OCI-LY3 (cell line): ENCODE measurements around the gene RAD50.

Experiments
- H2AFZ ChIP-seq: fragments of 200-600, 300-600 bp; shearing (Covaris generic); 2 replicates; pipeline ENCODE4 v1.6.0; 2014; ENCODE audit warnings: antibody characterized with exemption, low read depth, low read length
- H3K27ac ChIP-seq: fragments of 200-600, 300-600 bp; sonication (generic); 2 replicates; pipeline ENCODE4 v1.5.1; 2014; ENCODE audit warnings: mild to moderate bottlenecking, low read length, moderate library complexity, mixed read lengths
- H3K27me3 ChIP-seq: fragments of 200-600, 300-600 bp; sonication (generic); 2 replicates; pipeline ENCODE4 v1.6.1; 2014; ENCODE audit warnings: low read depth, low read length, mixed read lengths
- H3K36me3 ChIP-seq: fragments of 200-600, 300-600 bp; sonication (generic); replicated peaks from 2 replicates; pipeline ENCODE3; 2014; ENCODE audit warnings: low read depth, low read length, mixed read lengths
- H3K4me1 ChIP-seq: fragments of 300-600, 200-600 bp; sonication (generic); 2 replicates; pipeline ENCODE4 v1.6.1; 2014; ENCODE audit warnings: low read length, mixed read lengths
- H3K4me2 ChIP-seq: fragments of 200-600, 300-600 bp; sonication (generic); 2 replicates; pipeline ENCODE4 v1.6.1; 2014; ENCODE audit warnings: low read length, mixed read lengths
- H3K4me3 ChIP-seq: fragments of 300-600, 200-600 bp; sonication (generic); 2 replicates; pipeline ENCODE4 v1.5.1; 2014; ENCODE audit warnings: antibody characterized with exemption, mild to moderate bottlenecking, low read length, moderate library complexity
- H3K79me2 ChIP-seq: fragments of 300-600, 200-600 bp; shearing (Covaris generic); 2 replicates; pipeline ENCODE4 v1.6.1; 2014; ENCODE audit warnings: mild to moderate bottlenecking, low read length, mixed read lengths
- H3K9ac ChIP-seq: fragments of 300-600, 200-600 bp; shearing (Covaris generic); 2 replicates; pipeline ENCODE4 v1.6.0; 2014; ENCODE audit warnings: mild to moderate bottlenecking, low read length, moderate library complexity
- H3K9me3 ChIP-seq: fragments of 200-600, 300-600 bp; shearing (Covaris generic); 2 replicates; pipeline ENCODE4 v1.6.1; 2014; ENCODE audit warnings: low read length, mixed read lengths; ENCODE audit not compliant: insufficient read depth
- H4K20me1 ChIP-seq: fragments of 200-600, 300-600 bp; sonication (generic); 2 replicates; pipeline ENCODE4 v1.6.1; 2016; ENCODE audit warnings: low read length, mixed read lengths; ENCODE audit not compliant: insufficient read depth
- EZH2phosphoT487 ChIP-seq: fragments of 200-600 bp; shearing (Covaris generic); IDR thresholded peaks from 2 replicates; pipeline ENCODE4 v1.6.1; 2018; ENCODE audit warnings: antibody characterized with exemption, mixed run types, low read depth
- TF ChIP-seq, protein P1 (sequence below): fragments of 200-600, 300-600 bp; sonication (generic); IDR thresholded peaks from 2 replicates; pipeline ENCODE4 v1.5.1; 2014; ENCODE audit warnings: antibody characterized with exemption, low read length, low read depth

Gene RAD50

GRCh38 chr5:132525299-132525724 is 31.5 kb upstream of the RAD50 start:
- H3K79me2 ChIP-seq = no peaks in the 10 kb centered on the region
- H3K4me3 ChIP-seq = peak overlapping the region; percentile 43; the same call in 1 of the 2 replicates
- H4K20me1 ChIP-seq = no peaks in the 10 kb centered on the region
- H3K36me3 ChIP-seq = peaks cover 7% of the 10 kb centered on the region
- peak overlapping the region; percentile 72 for H3K4me2 ChIP-seq
- H3K27ac ChIP-seq = peak overlapping the region; percentile 88
- peak overlapping the region; percentile 28; the same call in 1 of the 2 replicates for H3K9ac ChIP-seq
- 0 out of 2 replicates have a peak, but pooled peaks cover 16% of the 10 kb centered on the region for H3K9me3 ChIP-seq
- H2AFZ ChIP-seq = no peak overlapping the region
- TF ChIP-seq, protein P1, sequence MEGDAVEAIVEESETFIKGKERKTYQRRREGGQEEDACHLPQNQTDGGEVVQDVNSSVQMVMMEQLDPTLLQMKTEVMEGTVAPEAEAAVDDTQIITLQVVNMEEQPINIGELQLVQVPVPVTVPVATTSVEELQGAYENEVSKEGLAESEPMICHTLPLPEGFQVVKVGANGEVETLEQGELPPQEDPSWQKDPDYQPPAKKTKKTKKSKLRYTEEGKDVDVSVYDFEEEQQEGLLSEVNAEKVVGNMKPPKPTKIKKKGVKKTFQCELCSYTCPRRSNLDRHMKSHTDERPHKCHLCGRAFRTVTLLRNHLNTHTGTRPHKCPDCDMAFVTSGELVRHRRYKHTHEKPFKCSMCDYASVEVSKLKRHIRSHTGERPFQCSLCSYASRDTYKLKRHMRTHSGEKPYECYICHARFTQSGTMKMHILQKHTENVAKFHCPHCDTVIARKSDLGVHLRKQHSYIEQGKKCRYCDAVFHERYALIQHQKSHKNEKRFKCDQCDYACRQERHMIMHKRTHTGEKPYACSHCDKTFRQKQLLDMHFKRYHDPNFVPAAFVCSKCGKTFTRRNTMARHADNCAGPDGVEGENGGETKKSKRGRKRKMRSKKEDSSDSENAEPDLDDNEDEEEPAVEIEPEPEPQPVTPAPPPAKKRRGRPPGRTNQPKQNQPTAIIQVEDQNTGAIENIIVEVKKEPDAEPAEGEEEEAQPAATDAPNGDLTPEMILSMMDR = no peak
- TF ChIP-seq EZH2phosphoT487 = no peak
- no peaks in the 10 kb centered on the region for H3K27me3 ChIP-seq
- H3K4me1 ChIP-seq = peaks cover 43% of the 10 kb centered on the region

DNA sequence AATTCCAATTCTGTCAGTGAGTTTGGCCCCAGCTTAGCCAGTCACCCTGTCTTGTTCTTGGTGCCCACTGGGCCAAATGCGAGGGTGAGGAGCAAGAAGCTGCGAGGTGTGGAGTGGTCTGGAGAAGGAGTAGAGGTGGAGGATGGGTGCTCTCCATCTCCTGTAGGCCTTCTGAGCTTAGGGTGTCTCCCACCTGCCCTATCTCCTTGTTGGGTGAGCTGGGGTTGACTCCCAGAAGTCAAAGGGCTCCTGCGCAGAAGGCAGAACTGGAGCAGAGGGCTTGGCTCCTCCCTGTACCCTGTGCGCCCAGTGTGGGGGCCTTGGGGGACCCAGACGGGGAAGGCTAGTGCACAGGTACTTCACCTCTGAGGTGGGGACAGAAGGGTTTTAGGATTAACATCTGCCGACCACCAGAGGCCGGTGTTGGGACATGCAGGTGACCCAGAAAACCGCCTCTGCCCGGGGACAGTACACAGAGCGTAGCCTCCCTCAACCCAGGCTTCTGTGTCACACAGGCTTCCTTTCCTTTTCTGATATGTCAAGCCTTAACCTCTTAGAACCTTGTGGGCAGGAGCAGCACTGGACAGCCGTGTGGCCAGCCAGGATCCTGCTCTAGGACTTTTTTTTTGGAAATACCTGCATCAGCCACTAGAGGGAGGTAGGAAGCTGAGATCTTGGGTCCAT is 30.3 kb upstream of the RAD50 start:
- H3K9me3 ChIP-seq = 0 out of 2 replicates have a peak, but pooled peaks cover 13% of the 10 kb centered on the region

GRCh38 chr5:132526974-132527564 is 29.7 kb upstream of the RAD50 start:
- no peak overlapping the region for H3K9ac ChIP-seq
- H3K79me2 ChIP-seq = no peaks in the 10 kb centered on the region
- peak overlapping the region; percentile 72 for H3K4me2 ChIP-seq
- peaks cover 36% of the 10 kb centered on the region for H3K4me1 ChIP-seq
- H3K36me3 ChIP-seq = peaks cover 7% of the 10 kb centered on the region
- TF ChIP-seq, protein P1 = no peak
- no peak for TF ChIP-seq EZH2phosphoT487
- H3K27me3 ChIP-seq = 0 out of 2 replicates have a peak, but pooled peaks cover 5% of the 10 kb centered on the region
- H3K27ac ChIP-seq = no peak overlapping the region
- peak overlapping the region; percentile 66 for H3K4me3 ChIP-seq
- H4K20me1 ChIP-seq = no peaks in the 10 kb centered on the region
- peak overlapping the region; percentile 62; the same call in 1 of the 2 replicates for H2AFZ ChIP-seq
- H3K9me3 ChIP-seq = 0 out of 2 replicates have a peak, but pooled peaks cover 11% of the 10 kb centered on the region

More for the DNA sequence above, 30.3 kb upstream of the RAD50 start:
- peak overlapping the region; percentile 62; the same call in 1 of the 2 replicates for H2AFZ ChIP-seq
- peak overlapping the region; percentile 88; the same call in 1 of the 2 replicates for H3K27ac ChIP-seq
- no peak overlapping the region; the same call in 1 of the 2 replicates for H3K9ac ChIP-seq
- H3K4me1 ChIP-seq = peaks cover 36% of the 10 kb centered on the region
- peaks cover 7% of the 10 kb centered on the region for H3K36me3 ChIP-seq
- no peaks in the 10 kb centered on the region for H3K79me2 ChIP-seq
- H4K20me1 ChIP-seq = no peaks in the 10 kb centered on the region
- 0 out of 2 replicates have a peak, but pooled peaks cover 2% of the 10 kb centered on the region for H3K27me3 ChIP-seq
- peak overlapping the region; percentile 66 for H3K4me3 ChIP-seq
- peak overlapping the region; percentile 72 for H3K4me2 ChIP-seq
- no peak for TF ChIP-seq EZH2phosphoT487
- TF ChIP-seq, protein P1 = peak; percentile 82

DNA sequence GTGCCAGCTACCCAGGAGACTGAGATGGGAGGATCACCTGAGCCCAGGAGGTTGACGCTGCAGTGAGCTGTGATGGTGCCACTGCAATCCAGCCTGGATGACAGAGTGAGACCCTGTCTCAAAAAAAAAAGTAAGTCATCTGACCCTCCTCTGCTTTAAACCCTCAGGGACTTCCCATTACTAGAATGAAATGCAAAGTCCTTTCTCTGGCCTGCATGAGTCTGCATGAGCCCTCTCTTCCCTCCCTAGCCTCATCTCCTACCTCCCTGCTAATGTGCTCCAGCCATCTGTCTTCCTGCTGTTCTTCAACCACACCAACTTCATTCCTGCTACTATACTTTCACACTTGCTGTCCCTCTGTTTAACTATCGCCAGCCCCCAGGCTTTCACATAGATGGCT is 28.8 kb upstream of the RAD50 start:
- Histone ChIP-seq H3K9me3 (0 out of 2 replicates have a peak, but pooled peaks cover 11% of the 10 kb centered on the region), H3K36me3 (peaks cover 7% of the 10 kb centered on the region), H3K4me1 (peaks cover 36% of the 10 kb centered on the region), H2AFZ (no peak overlapping the region), H4K20me1 (no peaks in the 10 kb centered on the region), H3K27me3 (0 out of 2 replicates have a peak, but pooled peaks cover 5% of the 10 kb centered on the region), H3K27ac (no peak overlapping the region), H3K79me2 (no peaks in the 10 kb centered on the region), H3K4me2 (no peak overlapping the region), H3K9ac (no peak overlapping the region), H3K4me3 (no peak overlapping the region)
- TF ChIP-seq, protein P1 = no peak
- no peak for TF ChIP-seq EZH2phosphoT487
